ENCODE results near the gene PPIC. TPM values are rescaled to one million over a fixed set of nuclear protein-coding genes. Genes with fewer than 3 reads are reported as not detected.
A peak's percentile ranks its signal among the peaks of the same experiment; 100 is the strongest.

PPIC gene
- total RNA-seq, 2 donors from 2014 or later: 25.9 to 55.0 TPM

DNA sequence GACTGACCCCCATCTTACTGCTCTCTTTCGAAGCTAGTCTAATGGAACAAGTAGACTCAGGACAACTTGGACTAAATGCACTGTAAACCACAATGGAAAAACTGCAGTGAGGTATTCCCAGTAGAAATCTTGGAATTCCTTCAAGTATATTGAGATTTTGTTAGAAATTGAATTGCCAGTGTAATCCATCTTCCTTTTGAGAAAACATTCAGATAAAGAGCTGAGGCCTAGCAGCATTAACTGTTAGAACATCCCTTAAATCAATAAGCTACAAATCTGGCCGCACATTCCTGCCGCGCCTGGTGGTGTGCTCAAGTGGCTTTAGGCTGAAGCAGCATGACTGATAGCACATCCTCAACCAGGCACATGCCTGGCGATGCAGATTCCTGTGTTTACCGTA, 29.3 kb downstream of the PPIC start:
- TF ChIP-seq, protein P1, sequence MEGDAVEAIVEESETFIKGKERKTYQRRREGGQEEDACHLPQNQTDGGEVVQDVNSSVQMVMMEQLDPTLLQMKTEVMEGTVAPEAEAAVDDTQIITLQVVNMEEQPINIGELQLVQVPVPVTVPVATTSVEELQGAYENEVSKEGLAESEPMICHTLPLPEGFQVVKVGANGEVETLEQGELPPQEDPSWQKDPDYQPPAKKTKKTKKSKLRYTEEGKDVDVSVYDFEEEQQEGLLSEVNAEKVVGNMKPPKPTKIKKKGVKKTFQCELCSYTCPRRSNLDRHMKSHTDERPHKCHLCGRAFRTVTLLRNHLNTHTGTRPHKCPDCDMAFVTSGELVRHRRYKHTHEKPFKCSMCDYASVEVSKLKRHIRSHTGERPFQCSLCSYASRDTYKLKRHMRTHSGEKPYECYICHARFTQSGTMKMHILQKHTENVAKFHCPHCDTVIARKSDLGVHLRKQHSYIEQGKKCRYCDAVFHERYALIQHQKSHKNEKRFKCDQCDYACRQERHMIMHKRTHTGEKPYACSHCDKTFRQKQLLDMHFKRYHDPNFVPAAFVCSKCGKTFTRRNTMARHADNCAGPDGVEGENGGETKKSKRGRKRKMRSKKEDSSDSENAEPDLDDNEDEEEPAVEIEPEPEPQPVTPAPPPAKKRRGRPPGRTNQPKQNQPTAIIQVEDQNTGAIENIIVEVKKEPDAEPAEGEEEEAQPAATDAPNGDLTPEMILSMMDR (IDR thresholded peaks at IDR 0.05): no peak
- DNase-seq (ENCODE audit: low spot score): no peak
- H3K36me3 ChIP-seq: no peaks in the 10 kb centered on the region
- no peaks in the 10 kb centered on the region for H3K9me3 ChIP-seq
- no peak overlapping the region for H3K4me3 ChIP-seq
- no peaks in the 10 kb centered on the region for H3K4me1 ChIP-seq
- no peaks in the 10 kb centered on the region for H3K27me3 ChIP-seq
- no peak overlapping the region for H3K27ac ChIP-seq

GRCh38 chr5:123001808-123002207, 34.7 kb downstream of the PPIC start:
- no peaks in the 10 kb centered on the region for H3K36me3 ChIP-seq
- no peaks in the 10 kb centered on the region for H3K4me1 ChIP-seq
- no peak for DNase-seq (ENCODE audit: low spot score)
- H3K4me3 ChIP-seq: no peak overlapping the region
- TF ChIP-seq, protein P1 (IDR thresholded peaks at IDR 0.05): no peak
- no peak overlapping the region for H3K27ac ChIP-seq
- H3K9me3 ChIP-seq: no peaks in the 10 kb centered on the region
- H3K27me3 ChIP-seq: no peaks in the 10 kb centered on the region

DNA sequence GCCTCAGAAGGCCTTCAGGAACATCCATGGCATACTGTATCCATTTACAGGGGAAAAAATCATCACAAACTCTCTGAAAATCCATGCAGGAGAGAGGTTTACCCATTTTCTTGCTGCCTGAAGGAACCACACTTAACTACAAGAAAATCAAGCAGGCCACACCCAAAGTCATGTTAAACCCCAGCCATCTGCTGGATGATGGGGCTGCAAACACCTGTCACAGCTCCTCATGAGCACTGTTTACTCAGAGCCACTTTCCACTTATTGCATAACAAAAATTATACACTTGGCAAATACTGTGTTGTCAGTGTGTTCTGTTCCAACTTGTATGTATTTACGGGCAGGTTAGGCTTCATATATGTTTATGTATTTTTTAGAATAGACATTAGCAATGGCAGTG, 35.8 kb downstream of the PPIC start:
- no peaks in the 10 kb centered on the region for H3K4me1 ChIP-seq
- TF ChIP-seq, protein P1 (IDR thresholded peaks at IDR 0.05): no peak
- H3K9me3 ChIP-seq: no peaks in the 10 kb centered on the region
- DNase-seq (ENCODE audit: low spot score): no peak
- no peaks in the 10 kb centered on the region for H3K36me3 ChIP-seq
- no peaks in the 10 kb centered on the region for H3K27me3 ChIP-seq
- H3K4me3 ChIP-seq: no peak overlapping the region
- H3K27ac ChIP-seq: no peak overlapping the region

GRCh38 chr5:122999947-123000563, 36.5 kb downstream of the PPIC start:
- TF ChIP-seq, protein P1 (IDR thresholded peaks at IDR 0.05): peak in 1 of 2 donors; percentile 55
- Histone ChIP-seq H3K27ac (no peak overlapping the region), H3K4me1 (no peaks in the 10 kb centered on the region), H3K36me3 (no peaks in the 10 kb centered on the region), H3K9me3 (no peaks in the 10 kb centered on the region), H3K4me3 (no peak overlapping the region), H3K27me3 (no peaks in the 10 kb centered on the region)
- peak; percentile 60 for DNase-seq (ENCODE audit: low spot score)

DNA sequence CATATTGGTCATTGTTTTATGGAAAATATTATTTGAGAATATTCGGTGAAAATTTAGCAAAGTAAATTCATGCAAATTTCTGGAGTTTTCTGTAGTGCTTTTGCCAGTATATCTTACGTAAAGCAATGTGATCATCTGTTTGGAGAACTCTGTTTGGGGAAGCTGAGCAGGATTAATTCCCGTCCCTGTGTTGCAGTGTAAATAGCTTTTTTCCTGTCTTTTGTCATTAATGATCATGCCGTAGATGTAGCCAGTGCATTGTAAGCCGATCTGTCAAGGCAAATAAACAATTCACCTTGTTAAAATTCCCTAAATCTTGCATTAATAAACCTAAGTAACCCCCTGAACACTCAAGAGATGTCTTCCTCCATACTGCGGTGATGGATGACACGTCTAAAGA, 39.2 kb downstream of the PPIC start:
- H3K4me1 ChIP-seq: no peaks in the 10 kb centered on the region
- no peak overlapping the region for H3K4me3 ChIP-seq
- H3K9me3 ChIP-seq: no peaks in the 10 kb centered on the region
- no peak for DNase-seq (ENCODE audit: low spot score)
- TF ChIP-seq, protein P1 (IDR thresholded peaks at IDR 0.05): no peak
- no peaks in the 10 kb centered on the region for H3K27me3 ChIP-seq
- H3K27ac ChIP-seq: no peak overlapping the region
- no peaks in the 10 kb centered on the region for H3K36me3 ChIP-seq

DNA sequence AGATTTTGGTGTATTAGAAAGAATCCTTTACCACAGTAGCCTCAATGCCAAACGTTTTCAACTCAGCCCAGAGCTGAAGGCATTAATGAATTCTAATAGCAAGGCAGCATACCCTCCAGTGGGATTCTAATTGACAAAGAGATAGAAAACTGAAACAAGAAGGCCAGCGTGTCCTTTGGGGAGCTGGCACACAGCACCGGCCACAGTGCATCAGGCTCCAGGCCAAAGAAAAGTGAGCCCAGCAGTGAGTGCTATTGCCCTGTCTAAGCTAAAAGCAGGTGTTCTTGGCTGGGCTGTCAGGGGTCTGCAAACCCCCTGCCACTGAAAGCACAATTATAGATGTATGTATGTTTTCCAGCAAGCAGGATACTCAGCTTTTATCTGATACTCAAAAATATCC, 40.4 kb downstream of the PPIC start:
- H3K9me3 ChIP-seq: no peaks in the 10 kb centered on the region
- DNase-seq (ENCODE audit: low spot score): no peak
- no peak overlapping the region for H3K4me3 ChIP-seq
- H3K27me3 ChIP-seq: no peaks in the 10 kb centered on the region
- H3K27ac ChIP-seq: no peak overlapping the region
- TF ChIP-seq, protein P1 (IDR thresholded peaks at IDR 0.05): no peak
- H3K36me3 ChIP-seq: no peaks in the 10 kb centered on the region
- no peaks in the 10 kb centered on the region for H3K4me1 ChIP-seq
